Activated CD4-positive, alpha-beta T cell treated with anti-CD3 and anti-CD28 coated beads, Interleukin-2, Interleukin-6, amounts not matched to agents 100 ng/mL and 50 ng/mL, durations not matched to agents 16 hours and 8 hours (primary cell): ENCODE results near the gene ZNF493.

ENCODE experiments used
- DNase-seq: peaks from one replicate; pipeline ENCODE4 v3.0.0-alpha.2; 2020

Gene ZNF493

DNA sequence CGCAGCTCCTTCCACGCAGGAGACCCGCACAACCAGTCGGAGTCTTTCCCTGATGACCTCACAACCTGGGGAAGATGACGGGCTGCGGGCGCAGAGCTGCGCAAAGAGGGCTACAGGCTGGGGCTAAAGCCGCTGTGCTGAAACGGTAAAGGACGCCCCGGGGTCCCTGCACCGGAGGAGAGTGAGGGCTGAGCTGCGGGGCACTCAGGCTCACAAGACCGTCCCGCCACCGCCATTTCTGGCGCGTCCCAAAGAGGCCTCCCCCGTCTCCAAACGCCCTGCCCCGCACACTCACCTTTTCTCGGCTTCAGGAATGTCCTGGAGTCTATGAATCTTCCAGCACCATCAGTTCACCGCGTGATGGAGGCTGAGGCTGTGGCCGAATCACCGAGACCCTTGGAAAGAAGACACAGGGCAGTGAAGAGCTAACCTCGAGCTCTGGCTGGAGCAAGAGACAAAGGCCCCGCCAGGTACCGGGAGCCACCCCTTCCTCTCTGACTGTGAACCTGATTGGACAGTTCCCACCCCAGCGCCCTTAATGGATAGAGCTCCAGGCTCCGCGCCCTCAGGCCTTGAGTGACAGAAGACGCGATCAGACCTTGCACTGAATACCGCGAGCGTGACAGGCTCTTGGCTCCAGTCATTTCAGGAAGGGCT lies 66.6 kb downstream of the ZNF493 start:
- DNase-seq: peak; percentile 50

DNA sequence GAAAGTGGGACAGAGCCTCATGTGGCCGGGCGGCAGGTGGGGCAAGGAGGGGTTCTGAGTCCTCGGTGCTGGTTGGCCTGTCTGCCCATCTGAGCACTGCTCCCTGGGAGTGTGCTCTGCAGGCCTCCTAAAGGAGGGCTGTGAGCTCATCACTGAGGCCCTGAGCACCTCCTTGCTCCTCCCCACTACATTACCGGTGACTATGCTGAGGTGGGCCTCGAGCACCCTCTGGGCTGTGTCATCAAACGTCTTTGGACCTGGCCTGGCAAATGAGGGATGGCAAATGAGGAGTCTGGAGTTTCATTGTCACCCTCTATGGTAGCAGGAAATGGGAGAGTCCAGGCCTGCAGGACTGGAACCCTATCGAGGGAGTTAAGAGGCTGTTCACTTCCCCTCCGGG lies 69.7 kb downstream of the ZNF493 start:
- no peak for DNase-seq

DNA sequence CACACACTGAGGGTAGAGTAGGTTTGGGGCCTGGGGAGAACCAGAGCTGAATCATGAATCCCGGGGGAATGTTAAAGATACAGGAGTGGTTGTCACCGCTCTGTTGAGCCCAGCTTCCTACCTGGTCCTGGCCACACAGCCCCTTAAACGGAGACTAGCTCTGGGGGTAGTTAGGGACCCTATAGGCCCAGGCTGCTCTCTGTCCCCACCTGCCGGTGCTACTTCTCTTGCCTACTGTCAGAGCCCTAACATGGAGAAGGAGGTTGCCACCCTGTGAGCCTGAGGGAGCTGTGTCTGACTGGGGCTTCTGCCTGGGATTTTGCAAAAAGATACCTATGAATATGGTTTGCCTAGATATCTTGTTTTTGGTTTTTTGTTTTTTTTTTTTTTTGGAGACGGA lies 71.9 kb downstream of the ZNF493 start:
- no peak for DNase-seq

DNA sequence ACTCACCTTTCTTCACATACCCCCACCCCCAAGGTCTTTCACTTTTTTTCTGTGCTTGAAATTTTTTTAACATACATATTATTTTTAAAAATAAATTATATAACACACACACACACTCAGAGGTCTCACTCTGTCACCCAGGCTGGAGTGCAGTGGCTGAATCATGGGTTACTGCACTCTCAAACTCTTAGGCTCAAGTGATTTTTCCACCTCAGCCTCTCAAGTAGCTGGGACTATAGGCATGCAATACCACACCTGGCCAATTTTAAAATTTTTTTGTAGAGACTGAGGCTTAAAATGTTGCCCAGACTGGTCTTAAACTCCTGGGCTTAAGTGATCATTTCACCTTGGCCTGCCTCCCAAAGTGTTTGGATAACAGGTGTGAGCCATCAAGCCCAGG lies 75.6 kb downstream of the ZNF493 start:
- no peak for DNase-seq

DNA sequence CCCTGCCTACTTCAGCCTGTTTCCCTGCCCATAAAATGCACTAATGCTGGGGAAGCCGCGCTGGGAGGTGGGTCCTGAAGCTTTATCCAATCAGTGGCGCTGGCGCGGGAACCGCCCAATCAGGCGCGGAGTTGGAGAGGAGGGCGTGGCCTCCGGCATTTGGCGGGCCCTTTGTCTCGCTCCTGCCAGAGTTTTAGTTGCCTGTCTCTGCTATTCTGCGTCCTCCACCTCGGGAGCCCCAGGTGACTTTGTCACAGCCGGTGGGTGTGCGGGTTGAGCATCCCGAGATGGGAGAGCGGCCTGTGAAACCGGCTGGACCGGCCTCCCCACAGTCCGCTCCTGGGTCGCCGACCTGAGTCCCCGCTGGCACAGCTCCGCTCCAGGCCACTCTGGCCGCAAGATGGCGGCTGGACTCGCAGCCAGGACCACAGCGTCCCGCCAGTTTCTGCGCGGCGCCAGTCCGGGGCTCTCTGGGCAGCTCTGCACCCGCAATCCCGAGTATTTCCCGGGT lies 77.8 kb downstream of the ZNF493 start:
- peak; percentile 72 for DNase-seq
